Measurements from ENCODE around the gene BRSK1.

BRSK1 gene

GRCh38 chr19:55339105-55339888, 55.5 kb downstream of the BRSK1 start, which contains the start of gene KMT5C:
TSS of gene KMT5C (plus strand) at chr19:55339876. CDS start at chr19:55341937, 2,061 bp downstream.
- no peak for TF ChIP-seq CTCF (conservative IDR thresholded peaks at IDR 0.05; ENCODE audit: low read depth, low read length)
- peak within 1 kb of the TSS; percentile 74 for H3K4me3 ChIP-seq (ENCODE audit: low read length)
- peak; percentile 100 for DNase-seq (ENCODE audit: low read depth)

GRCh38 chr19:55339889-55340783, 56.3 kb downstream of the BRSK1 start:
- no peak for TF ChIP-seq CTCF (conservative IDR thresholded peaks at IDR 0.05; ENCODE audit: low read depth, low read length)
- DNase-seq (ENCODE audit: low read depth): no peak
- peak overlapping the region; percentile 74 for H3K4me3 ChIP-seq (ENCODE audit: low read length)

GRCh38 chr19:55340784-55341147, 57.0 kb downstream of the BRSK1 start:
- TF ChIP-seq CTCF (conservative IDR thresholded peaks at IDR 0.05; ENCODE audit: low read depth, low read length): peak; percentile 34
- no peak for DNase-seq (ENCODE audit: low read depth)

GRCh38 chr19:55341171-55341588, 57.4 kb downstream of the BRSK1 start:
- TF ChIP-seq CTCF (conservative IDR thresholded peaks at IDR 0.05; ENCODE audit: low read depth, low read length): no peak
- H3K4me3 ChIP-seq (ENCODE audit: low read length): peak overlapping the region; percentile 74
- DNase-seq (ENCODE audit: low read depth): no peak

More at GRCh38 chr19:55340784-55341147, 57.0 kb downstream of the BRSK1 start:
- H3K4me3 ChIP-seq (ENCODE audit: low read length): peak overlapping the region; percentile 74

- H3K4me3 ChIP-seq (ENCODE audit: low read length): peak overlapping the region; percentile 23
- no peak for DNase-seq (ENCODE audit: low read depth)
- no peak for TF ChIP-seq CTCF (conservative IDR thresholded peaks at IDR 0.05; ENCODE audit: low read depth, low read length)
Measured at GRCh38 chr19:55341595-55342531, 58.1 kb downstream of the BRSK1 start.

GRCh38 chr19:55344444-55344843, 60.6 kb downstream of the BRSK1 start:
- TF ChIP-seq CTCF (conservative IDR thresholded peaks at IDR 0.05; ENCODE audit: low read depth, low read length): no peak
- no peak for DNase-seq (ENCODE audit: low read depth)
- no peak overlapping the region for H3K4me3 ChIP-seq (ENCODE audit: low read length)
